ENCODE results near the gene RSBN1L. TPM values are rescaled to one million over a fixed set of nuclear protein-coding genes. Genes with fewer than 3 reads are reported as not detected.

Gene RSBN1L
- total and polyA plus RNA-seq, 4 donors = 7.3 to 53.2 (median 12.9) TPM

GRCh38 chr7:77698042-77698625, 1.9 kb downstream of the RSBN1L start:
- no peaks in the 10 kb centered on the region for H3K27me3 ChIP-seq (ENCODE audit: control insufficient read depth in 3 of 3, insufficient read depth in 3 of 3, low read length in 2 of 3)
- DNase-seq = peak in 2 of 3 donors; percentile 23 to 38
- no peaks in the 10 kb centered on the region for H3K9me3 ChIP-seq (ENCODE audit: control insufficient read depth in 4 of 4, insufficient read depth in 3 of 4, low read length in 3 of 4)
- no peak for ATAC-seq (ENCODE audit: insufficient read depth, low FRiP score)
- no peak overlapping the region for H3K27ac ChIP-seq (ENCODE audit: low read depth in 1 of 2, low read length in 1 of 2)
- no peak overlapping the region for H3K4me3 ChIP-seq
- H3K9ac ChIP-seq (ENCODE audit: insufficient read depth in 1 of 2, low read length in 2 of 2) = peak overlapping the region in 1 of 2 donors; percentile 88
- peaks cover 2 to 34% (median 18%) of the 10 kb centered on the region in 5 donors for H3K4me1 ChIP-seq (ENCODE audit: control insufficient read depth in 5 of 5, insufficient read depth in 5 of 5, low read length in 5 of 5)
- H3K36me3 ChIP-seq (ENCODE audit: control insufficient read depth in 4 of 4, insufficient read depth in 4 of 4, low read length in 4 of 4) = peaks cover 0 to 4% (median 0%) of the 10 kb centered on the region in 4 donors
- TF ChIP-seq, protein P1, sequence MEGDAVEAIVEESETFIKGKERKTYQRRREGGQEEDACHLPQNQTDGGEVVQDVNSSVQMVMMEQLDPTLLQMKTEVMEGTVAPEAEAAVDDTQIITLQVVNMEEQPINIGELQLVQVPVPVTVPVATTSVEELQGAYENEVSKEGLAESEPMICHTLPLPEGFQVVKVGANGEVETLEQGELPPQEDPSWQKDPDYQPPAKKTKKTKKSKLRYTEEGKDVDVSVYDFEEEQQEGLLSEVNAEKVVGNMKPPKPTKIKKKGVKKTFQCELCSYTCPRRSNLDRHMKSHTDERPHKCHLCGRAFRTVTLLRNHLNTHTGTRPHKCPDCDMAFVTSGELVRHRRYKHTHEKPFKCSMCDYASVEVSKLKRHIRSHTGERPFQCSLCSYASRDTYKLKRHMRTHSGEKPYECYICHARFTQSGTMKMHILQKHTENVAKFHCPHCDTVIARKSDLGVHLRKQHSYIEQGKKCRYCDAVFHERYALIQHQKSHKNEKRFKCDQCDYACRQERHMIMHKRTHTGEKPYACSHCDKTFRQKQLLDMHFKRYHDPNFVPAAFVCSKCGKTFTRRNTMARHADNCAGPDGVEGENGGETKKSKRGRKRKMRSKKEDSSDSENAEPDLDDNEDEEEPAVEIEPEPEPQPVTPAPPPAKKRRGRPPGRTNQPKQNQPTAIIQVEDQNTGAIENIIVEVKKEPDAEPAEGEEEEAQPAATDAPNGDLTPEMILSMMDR (IDR thresholded peaks at IDR 0.05; ENCODE audit: control extremely low read depth, extremely low read depth) = no peak

GRCh38 chr7:77699056-77699455, 2.8 kb downstream of the RSBN1L start:
- Histone ChIP-seq H3K4me1 (ENCODE audit: control insufficient read depth in 5 of 5, insufficient read depth in 5 of 5, low read length in 5 of 5) (peaks cover 3 to 25% (median 15%) of the 10 kb centered on the region in 5 donors), H3K27ac (ENCODE audit: low read depth in 1 of 2, low read length in 1 of 2) (no peak overlapping the region), H3K4me3 (no peak overlapping the region), H3K36me3 (ENCODE audit: control insufficient read depth in 4 of 4, insufficient read depth in 4 of 4, low read length in 4 of 4) (peaks cover 0 to 4% (median 0%) of the 10 kb centered on the region in 4 donors), H3K9ac (ENCODE audit: insufficient read depth in 1 of 2, low read length in 2 of 2) (peak overlapping the region; percentile 11 to 88), H3K27me3 (ENCODE audit: control insufficient read depth in 3 of 3, insufficient read depth in 3 of 3, low read length in 2 of 3) (no peaks in the 10 kb centered on the region), H3K9me3 (ENCODE audit: control insufficient read depth in 4 of 4, insufficient read depth in 3 of 4, low read length in 3 of 4) (no peaks in the 10 kb centered on the region)
- ATAC-seq (ENCODE audit: insufficient read depth, low FRiP score) (no peak), DNase-seq (no peak)
- TF ChIP-seq, protein P1 (IDR thresholded peaks at IDR 0.05; ENCODE audit: control extremely low read depth, extremely low read depth) = no peak
- WGBS, 2 donors = 34 to 58% methylated on average over 2 of the region's 2 CpGs

DNA sequence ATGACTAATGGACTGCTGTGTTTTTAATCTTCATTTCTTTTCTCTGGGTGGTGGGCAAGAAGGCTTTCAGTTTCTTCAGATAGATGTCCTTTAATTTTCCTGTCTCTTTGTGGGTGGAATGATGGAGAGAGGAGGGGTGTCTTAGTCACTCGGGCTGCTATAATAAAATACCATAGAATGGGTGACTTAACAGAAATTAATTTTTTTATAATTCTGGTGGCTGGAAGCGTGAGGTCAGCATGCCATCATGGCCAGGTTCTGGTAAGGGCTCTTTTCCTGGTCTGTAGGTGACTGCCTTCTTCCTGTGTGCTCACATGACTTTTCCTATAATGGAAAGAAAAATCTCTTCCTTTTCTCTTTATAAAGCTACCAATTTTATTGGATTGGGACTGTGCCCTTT, 6.3 kb downstream of the RSBN1L start:
- DNase-seq (no peak), ATAC-seq (ENCODE audit: insufficient read depth, low FRiP score) (no peak)
- TF ChIP-seq, protein P1 (IDR thresholded peaks at IDR 0.05; ENCODE audit: control extremely low read depth, extremely low read depth) = no peak
- Histone ChIP-seq H3K27me3 (ENCODE audit: control insufficient read depth in 3 of 3, insufficient read depth in 3 of 3, low read length in 2 of 3) (no peaks in the 10 kb centered on the region), H3K27ac (ENCODE audit: low read depth in 1 of 2, low read length in 1 of 2) (no peak overlapping the region), H3K4me1 (ENCODE audit: control insufficient read depth in 5 of 5, insufficient read depth in 5 of 5, low read length in 5 of 5) (peaks cover 1 to 21% (median 11%) of the 10 kb centered on the region in 5 donors), H3K4me3 (no peak overlapping the region), H3K36me3 (ENCODE audit: control insufficient read depth in 4 of 4, insufficient read depth in 4 of 4, low read length in 4 of 4) (peaks cover 0 to 3% (median 1%) of the 10 kb centered on the region in 4 donors), H3K9me3 (ENCODE audit: control insufficient read depth in 4 of 4, insufficient read depth in 3 of 4, low read length in 3 of 4) (no peaks in the 10 kb centered on the region), H3K9ac (ENCODE audit: insufficient read depth in 1 of 2, low read length in 2 of 2) (no peak overlapping the region)
- WGBS, 2 donors = 38 to 66% methylated on average over 2 of the region's 2 CpGs
